ENCODE measurements around the gene TMEM52. TPM values are rescaled to one million over a fixed set of nuclear protein-coding genes. Genes with fewer than 3 reads are reported as not detected.

Gene TMEM52
- polyA plus RNA-seq (2013) = 0.33 TPM

- DNase-seq = no peak
- H3K4me3 ChIP-seq (ENCODE audit: control insufficient read depth in 1 of 7, extremely low read depth in 1 of 7, insufficient read depth in 4 of 7, low read depth in 2 of 7, low read length in 6 of 7) = peak within 1 kb of the TSS; percentile 42 to 75 (median 65)
- no peaks in the 10 kb centered on the region for H3K9me3 ChIP-seq (ENCODE audit: control extremely low read depth in 1 of 5, control insufficient read depth in 4 of 5, insufficient read depth in 2 of 5, low read depth in 1 of 5, low read length in 4 of 5)
- CTCF ChIA-PET = no interaction called here
- H3K4me1 ChIP-seq (ENCODE audit: control extremely low read depth in 1 of 4, control insufficient read depth in 4 of 4, insufficient read depth in 4 of 4, low read length in 3 of 4) = peaks cover 0 to 17% (median 16%) of the 10 kb centered on the region in 4 experiments
- WGBS (ENCODE audit: insufficient coverage) = 1% methylated on average over 34 of the region's 44 CpGs
- H3K27ac ChIP-seq (ENCODE audit: insufficient read depth in 1 of 2, low read depth in 1 of 2, low read length in 2 of 2, poor library complexity in 1 of 2, severe bottlenecking in 2 of 2) = no peak within 1 kb of the TSS
- H3K27me3 ChIP-seq (replicated peaks in 2 of 5; ENCODE audit: control insufficient read depth in 4 of 5, insufficient read depth in 5 of 5, low read length in 4 of 5) = peaks cover 0 to 3% (median 0%) of the 10 kb centered on the region in 5 experiments
- POLR2A ChIA-PET = no interaction called here
- no peaks in the 10 kb centered on the region for H3K36me3 ChIP-seq (ENCODE audit: control insufficient read depth in 4 of 4, insufficient read depth in 4 of 4, low read length in 3 of 4)
Measured at GRCh38 chr1:1918901-1919303, at the start of gene TMEM52. Gene TMEM52, minus strand, starts transcription at chr1:1919279. Its CDS starts 14 bp downstream, at chr1:1919265.

- Histone ChIP-seq H3K4me3 (ENCODE audit: control insufficient read depth in 1 of 7, extremely low read depth in 1 of 7, insufficient read depth in 4 of 7, low read depth in 2 of 7, low read length in 6 of 7) (no peak overlapping the region), H3K4me1 (ENCODE audit: control extremely low read depth in 1 of 4, control insufficient read depth in 4 of 4, insufficient read depth in 4 of 4, low read length in 3 of 4) (no peaks in the 10 kb centered on the region), H3K9me3 (ENCODE audit: control extremely low read depth in 1 of 5, control insufficient read depth in 4 of 5, insufficient read depth in 2 of 5, low read depth in 1 of 5, low read length in 4 of 5) (no peaks in the 10 kb centered on the region), H3K27ac (ENCODE audit: insufficient read depth in 1 of 2, low read depth in 1 of 2, low read length in 2 of 2, poor library complexity in 1 of 2, severe bottlenecking in 2 of 2) (no peak overlapping the region), H3K36me3 (ENCODE audit: control insufficient read depth in 4 of 4, insufficient read depth in 4 of 4, low read length in 3 of 4) (no peaks in the 10 kb centered on the region), H3K27me3 (replicated peaks in 2 of 5; ENCODE audit: control insufficient read depth in 4 of 5, insufficient read depth in 5 of 5, low read length in 4 of 5) (peaks cover 0 to 21% (median 0%) of the 10 kb centered on the region in 5 experiments)
- POLR2A ChIA-PET = no interaction called here
- DNase-seq = no peak
- 87% methylated on average over 3 of the region's 3 CpGs for WGBS (ENCODE audit: insufficient coverage)
- CTCF ChIA-PET = interaction anchor here (1.6 to 3.3 kb wide), 2 partner anchors 12 to 77 kb away, joined by 4 to 17 read pairs; no protein-coding TSS in a partner anchor
Measured at GRCh38 chr1:1967879-1968278, 48.8 kb upstream of the TMEM52 start.

GRCh38 chr1:1967151-1967550 lies 48.1 kb upstream of the TMEM52 start:
- POLR2A ChIA-PET = interaction anchor here (0.7 kb wide), 1 partner anchor 114 kb away, joined by 5 read pairs; no protein-coding TSS in a partner anchor
- DNase-seq = peak in 1 of 3 donors; percentile 26
- Histone ChIP-seq H3K9me3 (ENCODE audit: control extremely low read depth in 1 of 5, control insufficient read depth in 4 of 5, insufficient read depth in 2 of 5, low read depth in 1 of 5, low read length in 4 of 5) (no peaks in the 10 kb centered on the region), H3K27ac (ENCODE audit: insufficient read depth in 1 of 2, low read depth in 1 of 2, low read length in 2 of 2, poor library complexity in 1 of 2, severe bottlenecking in 2 of 2) (no peak overlapping the region), H3K36me3 (ENCODE audit: control insufficient read depth in 4 of 4, insufficient read depth in 4 of 4, low read length in 3 of 4) (no peaks in the 10 kb centered on the region), H3K4me3 (ENCODE audit: control insufficient read depth in 1 of 7, extremely low read depth in 1 of 7, insufficient read depth in 4 of 7, low read depth in 2 of 7, low read length in 6 of 7) (no peak overlapping the region), H3K27me3 (replicated peaks in 2 of 5; ENCODE audit: control insufficient read depth in 4 of 5, insufficient read depth in 5 of 5, low read length in 4 of 5) (peaks cover 0 to 20% (median 0%) of the 10 kb centered on the region in 5 experiments), H3K4me1 (ENCODE audit: control extremely low read depth in 1 of 4, control insufficient read depth in 4 of 4, insufficient read depth in 4 of 4, low read length in 3 of 4) (no peaks in the 10 kb centered on the region)
- CTCF ChIA-PET = interaction anchor here (1.6 to 3.3 kb wide), 2 partner anchors 11 to 78 kb away, joined by 4 to 17 read pairs; no protein-coding TSS in a partner anchor
- 48% methylated on average over 11 of the region's 16 CpGs for WGBS (ENCODE audit: insufficient coverage)

- POLR2A ChIA-PET = interaction anchor here (0.7 kb wide), 1 partner anchor 115 kb away, joined by 5 read pairs; no protein-coding TSS in a partner anchor
- DNase-seq = no peak
- H3K4me1 ChIP-seq (ENCODE audit: control extremely low read depth in 1 of 4, control insufficient read depth in 4 of 4, insufficient read depth in 4 of 4, low read length in 3 of 4) = no peaks in the 10 kb centered on the region
- H3K4me3 ChIP-seq (ENCODE audit: control insufficient read depth in 1 of 7, extremely low read depth in 1 of 7, insufficient read depth in 4 of 7, low read depth in 2 of 7, low read length in 6 of 7) = no peak overlapping the region
- peaks cover 0 to 20% (median 0%) of the 10 kb centered on the region in 5 experiments for H3K27me3 ChIP-seq (replicated peaks in 2 of 5; ENCODE audit: control insufficient read depth in 4 of 5, insufficient read depth in 5 of 5, low read length in 4 of 5)
- H3K36me3 ChIP-seq (ENCODE audit: control insufficient read depth in 4 of 4, insufficient read depth in 4 of 4, low read length in 3 of 4) = no peaks in the 10 kb centered on the region
- CTCF ChIA-PET = interaction anchor here (1.6 to 3.3 kb wide), 2 partner anchors 10 to 79 kb away, joined by 4 to 17 read pairs; no protein-coding TSS in a partner anchor
- no peak overlapping the region for H3K27ac ChIP-seq (ENCODE audit: insufficient read depth in 1 of 2, low read depth in 1 of 2, low read length in 2 of 2, poor library complexity in 1 of 2, severe bottlenecking in 2 of 2)
- 79% methylated on average over 23 of the region's 38 CpGs for WGBS (ENCODE audit: insufficient coverage)
- no peaks in the 10 kb centered on the region for H3K9me3 ChIP-seq (ENCODE audit: control extremely low read depth in 1 of 5, control insufficient read depth in 4 of 5, insufficient read depth in 2 of 5, low read depth in 1 of 5, low read length in 4 of 5)
Measured at GRCh38 chr1:1966071-1966740, 47.1 kb upstream of the TMEM52 start.

- 88% methylated on average over 10 of the region's 10 CpGs for WGBS (ENCODE audit: insufficient coverage)
- no peaks in the 10 kb centered on the region for H3K9me3 ChIP-seq (ENCODE audit: control extremely low read depth in 1 of 5, control insufficient read depth in 4 of 5, insufficient read depth in 2 of 5, low read depth in 1 of 5, low read length in 4 of 5)
- no peak for DNase-seq
- H3K4me1 ChIP-seq (ENCODE audit: control extremely low read depth in 1 of 4, control insufficient read depth in 4 of 4, insufficient read depth in 4 of 4, low read length in 3 of 4) = no peaks in the 10 kb centered on the region
- no peaks in the 10 kb centered on the region for H3K36me3 ChIP-seq (ENCODE audit: control insufficient read depth in 4 of 4, insufficient read depth in 4 of 4, low read length in 3 of 4)
- H3K27ac ChIP-seq (ENCODE audit: insufficient read depth in 1 of 2, low read depth in 1 of 2, low read length in 2 of 2, poor library complexity in 1 of 2, severe bottlenecking in 2 of 2) = no peak overlapping the region
- ChIA-PET CTCF (interaction anchor here (3.3 kb wide), 1 partner anchor 80 kb away, joined by 17 read pairs; no protein-coding TSS in a partner anchor), POLR2A (interaction anchor here (0.6 kb wide), 1 partner anchor 106 kb away, joined by 3 read pairs; no protein-coding TSS in a partner anchor)
- peaks cover 0 to 22% (median 1%) of the 10 kb centered on the region in 5 experiments for H3K27me3 ChIP-seq (replicated peaks in 2 of 5; ENCODE audit: control insufficient read depth in 4 of 5, insufficient read depth in 5 of 5, low read length in 4 of 5)
- no peak overlapping the region for H3K4me3 ChIP-seq (ENCODE audit: control insufficient read depth in 1 of 7, extremely low read depth in 1 of 7, insufficient read depth in 4 of 7, low read depth in 2 of 7, low read length in 6 of 7)
Measured at GRCh38 chr1:1965546-1965945, 46.5 kb upstream of the TMEM52 start.

- H3K4me1 ChIP-seq (ENCODE audit: control extremely low read depth in 1 of 4, control insufficient read depth in 4 of 4, insufficient read depth in 4 of 4, low read length in 3 of 4) = peaks cover 0 to 7% (median 4%) of the 10 kb centered on the region in 4 experiments
- no peaks in the 10 kb centered on the region for H3K9me3 ChIP-seq (ENCODE audit: control extremely low read depth in 1 of 5, control insufficient read depth in 4 of 5, insufficient read depth in 2 of 5, low read depth in 1 of 5, low read length in 4 of 5)
- no peaks in the 10 kb centered on the region for H3K36me3 ChIP-seq (ENCODE audit: control insufficient read depth in 4 of 4, insufficient read depth in 4 of 4, low read length in 3 of 4)
- ChIA-PET POLR2A (interaction anchor here (0.6 kb wide), 1 partner anchor 107 kb away, joined by 3 read pairs; no protein-coding TSS in a partner anchor), CTCF (interaction anchor here (3.3 kb wide), 1 partner anchor 81 kb away, joined by 17 read pairs; no protein-coding TSS in a partner anchor)
- no peak overlapping the region for H3K4me3 ChIP-seq (ENCODE audit: control insufficient read depth in 1 of 7, extremely low read depth in 1 of 7, insufficient read depth in 4 of 7, low read depth in 2 of 7, low read length in 6 of 7)
- DNase-seq = no peak
- no peak overlapping the region for H3K27ac ChIP-seq (ENCODE audit: insufficient read depth in 1 of 2, low read depth in 1 of 2, low read length in 2 of 2, poor library complexity in 1 of 2, severe bottlenecking in 2 of 2)
- peaks cover 0 to 25% (median 6%) of the 10 kb centered on the region in 5 experiments for H3K27me3 ChIP-seq (replicated peaks in 2 of 5; ENCODE audit: control insufficient read depth in 4 of 5, insufficient read depth in 5 of 5, low read length in 4 of 5)
- WGBS (ENCODE audit: insufficient coverage) = 91% methylated on average over 23 of the region's 25 CpGs
Measured at GRCh38 chr1:1964811-1965210, 45.7 kb upstream of the TMEM52 start.

GRCh38 chr1:1963570-1963969 lies 44.5 kb upstream of the TMEM52 start:
- Histone ChIP-seq H3K27ac (ENCODE audit: insufficient read depth in 1 of 2, low read depth in 1 of 2, low read length in 2 of 2, poor library complexity in 1 of 2, severe bottlenecking in 2 of 2) (no peak overlapping the region), H3K4me1 (ENCODE audit: control extremely low read depth in 1 of 4, control insufficient read depth in 4 of 4, insufficient read depth in 4 of 4, low read length in 3 of 4) (peaks cover 0 to 9% (median 6%) of the 10 kb centered on the region in 4 experiments), H3K36me3 (ENCODE audit: control insufficient read depth in 4 of 4, insufficient read depth in 4 of 4, low read length in 3 of 4) (no peaks in the 10 kb centered on the region), H3K27me3 (replicated peaks in 2 of 5; ENCODE audit: control insufficient read depth in 4 of 5, insufficient read depth in 5 of 5, low read length in 4 of 5) (peaks cover 0 to 32% (median 6%) of the 10 kb centered on the region in 5 experiments), H3K4me3 (ENCODE audit: control insufficient read depth in 1 of 7, extremely low read depth in 1 of 7, insufficient read depth in 4 of 7, low read depth in 2 of 7, low read length in 6 of 7) (no peak overlapping the region), H3K9me3 (ENCODE audit: control extremely low read depth in 1 of 5, control insufficient read depth in 4 of 5, insufficient read depth in 2 of 5, low read depth in 1 of 5, low read length in 4 of 5) (no peaks in the 10 kb centered on the region)
- no peak for DNase-seq
- CTCF ChIA-PET = interaction anchor here (12.7 kb wide), 1 partner anchor 79 kb away, joined by 144 read pairs; no protein-coding TSS in a partner anchor
- POLR2A ChIA-PET = no interaction called here
- WGBS (ENCODE audit: insufficient coverage) = 92% methylated on average over 16 of the region's 17 CpGs

All from common myeloid progenitor, CD34-positive (primary cell).